Osteocyte (in vitro differentiated cells): ENCODE measurements around the gene GABRB1. TPM values are rescaled to one million over a fixed set of nuclear protein-coding genes. Genes with fewer than 3 reads are reported as not detected.

Source experiments
- DNase-seq: peaks from one replicate; pipeline ENCODE4 v3.0.0; 2021; ENCODE audit warnings: mixed read lengths; ENCODE audit not compliant: unreplicated experiment; ENCODE audit errors: extremely low spot score
- H3K27ac Mint-ChIP-seq: one replicate; pipeline ENCODE4 v1.8.0; 2021; ENCODE audit warnings: mild to moderate bottlenecking, mixed read lengths; ENCODE audit not compliant: unreplicated experiment
- H3K27me3 Mint-ChIP-seq: one replicate; pipeline ENCODE4 v1.8.0; 2021; ENCODE audit warnings: mixed read lengths; ENCODE audit not compliant: unreplicated experiment
- H3K36me3 Mint-ChIP-seq: one replicate; pipeline ENCODE4 v1.8.0; 2021; ENCODE audit warnings: mixed read lengths; ENCODE audit not compliant: unreplicated experiment
- H3K4me1 Mint-ChIP-seq: one replicate; pipeline ENCODE4 v1.8.0; 2021; ENCODE audit warnings: mixed read lengths; ENCODE audit not compliant: unreplicated experiment
- H3K4me3 Mint-ChIP-seq: one replicate; pipeline ENCODE4 v1.8.0; 2021; ENCODE audit warnings: mild to moderate bottlenecking, moderate library complexity, mixed read lengths; ENCODE audit not compliant: unreplicated experiment
- H3K9me3 Mint-ChIP-seq: one replicate; pipeline ENCODE4 v1.8.0; 2021; ENCODE audit warnings: mixed read lengths; ENCODE audit not compliant: unreplicated experiment
- total RNA-seq: library from RNA; stranded (reverse); gene quantifications from 2 replicates; pipeline ENCODE4 v1.2.1, GENCODE V29; 2021
- TF ChIP-seq, protein P1 (sequence below): fragments of 200-600 bp; sonication (generic); IDR thresholded peaks from 2 replicates; pipeline ENCODE4 v1.5.0; 2021; ENCODE audit warnings: antibody characterized with exemption, mild to moderate bottlenecking, moderate library complexity

Gene GABRB1
- total RNA-seq, 1 donor from 2014 or later: not detected

DNA sequence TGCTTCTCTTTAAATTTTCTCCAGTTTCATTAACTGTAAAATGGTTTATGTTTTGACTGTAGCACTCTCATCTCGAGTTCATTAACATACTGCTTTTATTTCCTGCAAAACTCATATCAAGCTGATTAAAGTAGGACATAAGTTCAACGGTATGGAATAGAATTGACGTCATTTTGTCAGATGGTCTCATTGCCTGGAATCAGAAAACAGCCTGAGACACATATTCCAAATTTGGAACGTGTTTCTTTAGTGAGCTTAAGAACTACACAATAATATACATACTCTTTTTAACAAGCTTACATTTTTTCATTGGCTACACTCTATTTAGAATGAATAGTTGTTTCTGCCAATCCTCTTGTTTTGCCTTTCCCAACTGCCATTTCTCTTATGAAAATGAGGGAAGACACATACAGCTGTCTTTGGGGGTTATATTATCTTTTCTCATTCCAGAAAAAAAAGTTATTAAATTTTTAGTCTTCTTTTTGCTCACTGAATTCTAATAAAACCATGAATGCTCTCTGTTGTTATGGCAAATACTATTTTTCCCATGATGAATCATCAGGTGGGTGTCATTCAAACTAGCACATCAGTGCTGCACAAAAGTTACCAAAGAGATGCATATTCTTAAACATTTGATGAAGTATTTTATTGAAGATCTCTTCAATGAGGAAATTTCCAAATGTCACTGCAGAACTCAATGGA is 162.8 kb downstream of the GABRB1 start:
- no peak overlapping the region for H3K27ac Mint-ChIP-seq
- no peaks in the 10 kb centered on the region for H3K36me3 Mint-ChIP-seq
- peaks cover under 1% of the 10 kb centered on the region for H3K9me3 Mint-ChIP-seq
- peaks cover 13% of the 10 kb centered on the region for H3K27me3 Mint-ChIP-seq
- TF ChIP-seq, protein P1, sequence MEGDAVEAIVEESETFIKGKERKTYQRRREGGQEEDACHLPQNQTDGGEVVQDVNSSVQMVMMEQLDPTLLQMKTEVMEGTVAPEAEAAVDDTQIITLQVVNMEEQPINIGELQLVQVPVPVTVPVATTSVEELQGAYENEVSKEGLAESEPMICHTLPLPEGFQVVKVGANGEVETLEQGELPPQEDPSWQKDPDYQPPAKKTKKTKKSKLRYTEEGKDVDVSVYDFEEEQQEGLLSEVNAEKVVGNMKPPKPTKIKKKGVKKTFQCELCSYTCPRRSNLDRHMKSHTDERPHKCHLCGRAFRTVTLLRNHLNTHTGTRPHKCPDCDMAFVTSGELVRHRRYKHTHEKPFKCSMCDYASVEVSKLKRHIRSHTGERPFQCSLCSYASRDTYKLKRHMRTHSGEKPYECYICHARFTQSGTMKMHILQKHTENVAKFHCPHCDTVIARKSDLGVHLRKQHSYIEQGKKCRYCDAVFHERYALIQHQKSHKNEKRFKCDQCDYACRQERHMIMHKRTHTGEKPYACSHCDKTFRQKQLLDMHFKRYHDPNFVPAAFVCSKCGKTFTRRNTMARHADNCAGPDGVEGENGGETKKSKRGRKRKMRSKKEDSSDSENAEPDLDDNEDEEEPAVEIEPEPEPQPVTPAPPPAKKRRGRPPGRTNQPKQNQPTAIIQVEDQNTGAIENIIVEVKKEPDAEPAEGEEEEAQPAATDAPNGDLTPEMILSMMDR: no peak
- peaks cover 6% of the 10 kb centered on the region for H3K4me1 Mint-ChIP-seq
- DNase-seq: no peak
- no peak overlapping the region for H3K4me3 Mint-ChIP-seq

DNA sequence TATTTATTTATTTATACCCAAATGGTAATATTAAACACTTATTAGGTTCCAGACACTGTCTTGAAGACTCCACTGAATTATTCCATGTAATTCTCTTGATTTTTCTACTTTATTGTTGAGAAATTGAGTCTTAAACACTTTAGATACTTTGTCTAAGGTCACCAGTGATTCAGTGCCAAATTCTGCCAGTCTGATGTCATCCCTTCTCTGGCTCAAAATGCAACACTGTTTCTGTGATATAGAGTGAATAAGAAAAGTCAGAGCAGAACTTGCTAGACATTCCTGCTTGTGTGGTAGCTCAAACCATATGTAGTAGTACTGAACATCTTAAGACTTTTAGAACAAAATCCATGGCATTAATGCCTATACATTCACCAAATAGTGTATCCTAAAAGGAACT is 164.3 kb downstream of the GABRB1 start:
- Mint-ChIP-seq H3K36me3 (no peaks in the 10 kb centered on the region), H3K4me3 (no peak overlapping the region)
- no peak for DNase-seq

DNA sequence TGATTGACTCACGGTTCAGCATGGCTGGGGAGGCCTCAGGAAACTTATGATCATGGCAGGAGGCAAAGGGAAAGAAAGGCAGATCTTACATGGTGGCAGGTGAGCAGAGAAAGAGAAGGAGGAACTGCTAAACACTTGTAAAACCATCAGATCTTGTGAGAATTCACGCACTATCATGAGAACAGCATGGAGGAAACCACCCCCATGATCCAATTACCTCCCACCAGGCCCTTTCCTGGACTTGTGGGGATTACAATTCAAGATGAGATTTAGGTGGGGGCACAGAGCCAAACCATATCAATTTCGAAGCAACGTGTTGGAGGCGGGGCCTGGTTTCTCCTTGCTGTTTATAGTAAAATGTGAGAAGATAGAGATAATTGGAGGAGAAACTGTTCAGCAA is 167.4 kb downstream of the GABRB1 start:
- Mint-ChIP-seq H3K27me3 (no peaks in the 10 kb centered on the region), H3K36me3 (no peaks in the 10 kb centered on the region), H3K9me3 (peaks cover 4% of the 10 kb centered on the region), H3K4me1 (peaks cover 6% of the 10 kb centered on the region), H3K27ac (no peak overlapping the region), H3K4me3 (no peak overlapping the region)
- DNase-seq: no peak
- TF ChIP-seq, protein P1: no peak

More for the DNA sequence above, 164.3 kb downstream of the GABRB1 start:
- TF ChIP-seq, protein P1: no peak
- peaks cover 4% of the 10 kb centered on the region for H3K9me3 Mint-ChIP-seq
- no peak overlapping the region for H3K27ac Mint-ChIP-seq
- peaks cover 8% of the 10 kb centered on the region for H3K27me3 Mint-ChIP-seq
- peaks cover 6% of the 10 kb centered on the region for H3K4me1 Mint-ChIP-seq

DNA sequence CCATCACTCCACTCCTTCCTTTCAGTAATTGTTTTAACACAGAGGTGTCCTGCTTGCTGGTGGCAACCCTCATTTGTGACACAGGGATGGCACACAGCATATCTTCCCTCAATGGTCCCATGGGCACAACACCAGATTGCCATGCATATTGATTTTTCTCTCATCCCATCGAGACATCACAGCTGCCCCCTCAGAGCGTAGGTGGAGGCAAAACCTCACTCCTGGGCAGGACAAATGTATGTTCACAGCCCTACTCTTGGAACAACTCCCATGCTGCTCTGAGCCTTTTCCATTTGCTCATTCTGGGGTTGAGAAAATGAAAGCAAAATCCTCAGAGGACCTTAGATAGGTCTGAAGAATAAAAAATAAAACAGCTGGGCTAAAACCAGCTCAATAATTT is 172.2 kb downstream of the GABRB1 start:
- Mint-ChIP-seq H3K36me3 (no peaks in the 10 kb centered on the region), H3K27me3 (no peaks in the 10 kb centered on the region), H3K9me3 (peaks cover 4% of the 10 kb centered on the region), H3K4me3 (no peak overlapping the region), H3K27ac (no peak overlapping the region), H3K4me1 (peaks cover 10% of the 10 kb centered on the region)
- TF ChIP-seq, protein P1: no peak
- no peak for DNase-seq

DNA sequence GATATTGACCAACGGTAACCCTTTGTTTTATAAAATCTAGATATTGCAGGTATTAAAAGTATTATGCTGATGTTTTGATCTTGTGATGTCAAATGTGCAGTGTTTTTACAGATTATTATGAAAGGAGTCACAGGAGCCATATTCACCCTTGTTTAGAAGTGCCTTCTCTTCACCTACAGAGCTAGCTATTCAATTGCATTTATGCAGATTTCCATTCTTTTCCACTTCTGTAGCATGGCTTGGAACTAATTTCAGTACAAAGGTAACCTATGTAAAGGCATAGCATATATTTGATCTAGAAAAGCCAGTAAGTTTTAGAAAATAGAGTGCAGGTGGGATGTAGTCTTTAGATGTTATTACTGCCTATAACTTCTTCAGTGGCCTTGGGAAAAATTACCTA is 176.2 kb downstream of the GABRB1 start:
- no peak overlapping the region for H3K27ac Mint-ChIP-seq
- DNase-seq: no peak
- no peak overlapping the region for H3K4me3 Mint-ChIP-seq
- TF ChIP-seq, protein P1: no peak
- H3K9me3 Mint-ChIP-seq: no peaks in the 10 kb centered on the region
- H3K4me1 Mint-ChIP-seq: peaks cover 28% of the 10 kb centered on the region
- H3K36me3 Mint-ChIP-seq: no peaks in the 10 kb centered on the region
- H3K27me3 Mint-ChIP-seq: no peaks in the 10 kb centered on the region
